Liver (tissue), 9 donors: Measurements from ENCODE around the gene NALF2. TPM values are rescaled to one million over a fixed set of nuclear protein-coding genes. Genes with fewer than 3 reads are reported as not detected.

Experiments used
- DNase-seq: peaks from one replicate; pipeline ENCODE4 v3.0.0-alpha.2; 2017; ENCODE audit warnings: low spot score
- H3K27ac ChIP-seq, 2 donors: one replicate each; pipeline ENCODE4 v1.7.0; 2013; ENCODE audit warnings: inconsistent platforms in 2 of 2, low read length in 2 of 2, control low read depth in 1 of 2, low read depth in 1 of 2, mild to moderate bottlenecking in 1 of 2
- H3K27me3 ChIP-seq, 4 donors: one replicate each; pipeline versions ENCODE4 v1.6.1 to v1.7.0; 2013; ENCODE audit warnings: low read length in 3 of 4, inconsistent platforms in 1 of 4, mild to moderate bottlenecking in 1 of 4, moderate library complexity in 1 of 4; ENCODE audit not compliant: control insufficient read depth in 4 of 4, insufficient read depth in 4 of 4
- H3K36me3 ChIP-seq, 4 donors: one replicate each; pipeline versions ENCODE4 v1.6.1 to v1.7.0; 2013; ENCODE audit warnings: low read length in 3 of 4, mild to moderate bottlenecking in 3 of 4, low read depth in 1 of 4, moderate library complexity in 1 of 4; ENCODE audit not compliant: control insufficient read depth in 4 of 4, insufficient read depth in 3 of 4
- H3K4me1 ChIP-seq, 4 donors: one replicate each; pipeline versions ENCODE4 v1.6.1 to v1.7.0; 2013; ENCODE audit warnings: low read length in 3 of 4, mild to moderate bottlenecking in 3 of 4, moderate library complexity in 1 of 4; ENCODE audit not compliant: control insufficient read depth in 4 of 4, insufficient read depth in 4 of 4
- H3K4me3 ChIP-seq, 3 donors: one replicate each; pipeline versions ENCODE4 v1.6.1 to v1.7.0; 2013; ENCODE audit warnings: low read length in 3 of 3, control low read depth in 1 of 3, low read depth in 1 of 3, mild to moderate bottlenecking in 1 of 3
- H3K9ac ChIP-seq, 2 donors: one replicate each; pipeline ENCODE4 v1.7.0; 2013; ENCODE audit warnings: low read length in 2 of 2, mild to moderate bottlenecking in 2 of 2, moderate library complexity in 2 of 2, control low read depth in 1 of 2, low read depth in 1 of 2
- H3K9me3 ChIP-seq, 4 donors: one replicate each; pipeline versions ENCODE4 v1.6.1 to v1.7.0; 2013; ENCODE audit warnings: low read length in 3 of 4; ENCODE audit not compliant: control insufficient read depth in 4 of 4
- CTCF ChIP-seq: fragments of 150-350 bp; IDR thresholded peaks from 2 replicates; pipeline ENCODE4 v1.5.1; 2017; ENCODE audit warnings: improper control_type of control experiment, low read depth, low read length; ENCODE audit not compliant: missing input control
- EGR1 ChIP-seq, 2 donors: IDR thresholded peaks; 2 replicates each; pipeline ENCODE4 v1.6.1; 2016 to 2018; ENCODE audit warnings: antibody characterized with exemption in 2 of 2, low read depth in 2 of 2
- FOXA1 ChIP-seq: IDR thresholded peaks from 2 replicates; pipeline ENCODE4 v1.6.1; 2016; ENCODE audit warnings: antibody characterized with exemption
- FOXA2 ChIP-seq: IDR thresholded peaks from 2 replicates; pipeline ENCODE4 v1.6.1; 2016; ENCODE audit warnings: antibody characterized with exemption
- GABPA ChIP-seq, 2 donors: IDR thresholded peaks in 1 of 2; conservative IDR thresholded peaks in 1 of 2; 2 replicates each; pipeline ENCODE4 v1.6.1; 2016; ENCODE audit warnings: antibody characterized with exemption in 2 of 2, mild to moderate bottlenecking in 1 of 2, moderate library complexity in 1 of 2
- HNF4A ChIP-seq, 2 donors: conservative IDR thresholded peaks; 2 replicates each; pipeline ENCODE4 v1.6.1; 2016; ENCODE audit warnings: antibody characterized with exemption in 2 of 2, mild to moderate bottlenecking in 2 of 2
- HNF4G ChIP-seq: IDR thresholded peaks from 2 replicates; pipeline ENCODE4 v1.6.1; 2016; ENCODE audit warnings: antibody characterized with exemption
- MAX ChIP-seq: IDR thresholded peaks from 2 replicates; pipeline ENCODE4 v1.6.1; 2016; ENCODE audit warnings: antibody characterized with exemption
- NR2F2 ChIP-seq: IDR thresholded peaks from 2 replicates; pipeline ENCODE4 v1.6.1; 2016; ENCODE audit warnings: antibody characterized with exemption
- RAD21 ChIP-seq, 2 donors: IDR thresholded peaks; 2 replicates each; pipeline ENCODE4 v1.6.1; 2016; ENCODE audit warnings: antibody characterized with exemption in 2 of 2, mild to moderate bottlenecking in 2 of 2
- REST ChIP-seq: IDR thresholded peaks from 2 replicates; pipeline ENCODE4 v1.6.1; 2016; ENCODE audit warnings: antibody characterized with exemption, mild to moderate bottlenecking
- RXRA ChIP-seq, 2 donors: IDR thresholded peaks; 2 replicates each; pipeline ENCODE4 v1.6.1; 2017 to 2018; ENCODE audit warnings: antibody characterized with exemption in 2 of 2, mild to moderate bottlenecking in 1 of 2
- SP1 ChIP-seq: IDR thresholded peaks from 2 replicates; pipeline ENCODE4 v1.6.1; 2018; ENCODE audit warnings: antibody characterized with exemption, mild to moderate bottlenecking
- TAF1 ChIP-seq: conservative IDR thresholded peaks from 2 replicates; pipeline ENCODE4 v1.6.1; 2016; ENCODE audit warnings: antibody characterized with exemption, mild to moderate bottlenecking
- YY1 ChIP-seq: IDR thresholded peaks from 2 replicates; pipeline ENCODE4 v1.6.1; 2016; ENCODE audit warnings: antibody characterized with exemption, mild to moderate bottlenecking
- ZBTB33 ChIP-seq: IDR thresholded peaks from 2 replicates; pipeline ENCODE4 v1.6.1; 2016; ENCODE audit warnings: antibody characterized with exemption
- WGBS: extraction: QIAGEN DNeasy Blood & Tissue Kit; methylation state at CpG from one replicate; pipeline ENCODE4 v1.1.7; 2013; 5-methylcytosine and 5-hydroxymethylcytosine counted together
- polyA plus RNA-seq, 2 donors: library from polyadenylated mRNA; stranded (reverse) in 1 of 2; unstranded in 1 of 2; fragments of 200-250 nt in 1 of 2; fragments of >200 nt in 1 of 2; fragmentation: Nextera tagmentation in 1 of 2; extraction: Ambion mirVana in 1 of 2; gene quantifications; one replicate each; pipeline versions ENCODE4 v1.2.1 to v1.2.3, GENCODE V29; 2013 to 2015
- total RNA-seq, 2 donors: library from RNA; depleted of rRNA; stranded (reverse); fragments of >200 nt; gene quantifications; one replicate each; pipeline ENCODE4 v1.2.3, GENCODE V29; 2014
- donor health status: healthy.
- donor health status: healthy.
- donor health status: healthy.
- donor health status: healthy.
- donor health status: healthy.

The NALF2 gene
- total and polyA plus RNA-seq, 4 donors = 0.08 to 0.18 TPM; not detected in 2

- H3K27ac ChIP-seq = no peak overlapping the region
- no peaks in the 10 kb centered on the region for H3K27me3 ChIP-seq
- TF ChIP-seq RAD21 (IDR thresholded peaks at IDR 0.05) = no peak
- TF ChIP-seq TAF1 = no peak
- no peak for TF ChIP-seq FOXA2
- no peak for TF ChIP-seq HNF4G
- TF ChIP-seq RXRA (IDR thresholded peaks at IDR 0.05) = no peak
- TF ChIP-seq EGR1 (IDR thresholded peaks at IDR 0.05; ENCODE audit: low read depth in 2 of 2) = no peak
- no peak for TF ChIP-seq MAX
- TF ChIP-seq HNF4A (conservative IDR thresholded peaks at IDR 0.05) = no peak
- no peak for TF ChIP-seq GABPA (IDR thresholded peaks at IDR 0.05 in 1 of 2, conservative IDR thresholded peaks at IDR 0.05 in 1 of 2)
- no peak for TF ChIP-seq SP1
- TF ChIP-seq FOXA1 = no peak
- no peak for TF ChIP-seq CTCF
- no peak for TF ChIP-seq REST
- TF ChIP-seq ZBTB33 = no peak
- no peak for TF ChIP-seq YY1
- DNase-seq = no peak
- no peaks in the 10 kb centered on the region for H3K36me3 ChIP-seq
- H3K4me1 ChIP-seq = no peaks in the 10 kb centered on the region
- no peak overlapping the region for H3K4me3 ChIP-seq
- peaks cover 0 to 2% (median 0%) of the 10 kb centered on the region in 4 donors for H3K9me3 ChIP-seq
- H3K9ac ChIP-seq = no peak overlapping the region
- WGBS = 93% methylated on average over 5 of the region's 5 CpGs
Measured at GRCh38 chrX:69546978-69547377, 42.9 kb downstream of the NALF2 start.

GRCh38 chrX:69551421-69552009 is 47.4 kb downstream of the NALF2 start:
- Histone ChIP-seq H3K36me3 (no peaks in the 10 kb centered on the region), H3K4me1 (no peaks in the 10 kb centered on the region), H3K4me3 (no peak overlapping the region), H3K27ac (no peak overlapping the region), H3K27me3 (peaks cover 0 to 2% (median 0%) of the 10 kb centered on the region in 4 donors), H3K9me3 (peaks cover 0 to 2% (median 0%) of the 10 kb centered on the region in 4 donors), H3K9ac (no peak overlapping the region)
- TF ChIP-seq RXRA (IDR thresholded peaks at IDR 0.05) = peak; percentile 22 to 36
- peak; percentile 68 for TF ChIP-seq NR2F2
- no peak for TF ChIP-seq FOXA1
- WGBS = 36% methylated on average over 7 of the region's 7 CpGs
- no peak for DNase-seq
